IgD-negative memory B cell (primary cell): ENCODE measurements around the gene PCSK7. TPM values are rescaled to one million over a fixed set of nuclear protein-coding genes. Genes with fewer than 3 reads are reported as not detected.
"Not testable (repeated sequence)": the region's sequence is repeated elsewhere in the genome, so short reads cannot be mapped to it uniquely, and the experiment has no call there.

Experiments used
- H3K27ac Mint-ChIP-seq, 3 donors: one replicate each; pipeline ENCODE4 v1.8.0; 2020 to 2022; ENCODE audit warnings: mild to moderate bottlenecking in 3 of 3, mixed read lengths in 3 of 3, moderate library complexity in 1 of 3
- H3K27me3 Mint-ChIP-seq: one replicate; pipeline ENCODE4 v1.8.0; 2021; ENCODE audit warnings: mixed read lengths
- H3K36me3 Mint-ChIP-seq: one replicate; pipeline ENCODE4 v1.8.0; 2020; ENCODE audit warnings: mild to moderate bottlenecking, mixed read lengths
- H3K4me1 Mint-ChIP-seq, 3 donors: one replicate each; pipeline ENCODE4 v1.8.0; 2020 to 2022; ENCODE audit warnings: mixed read lengths in 3 of 3, mild to moderate bottlenecking in 1 of 3
- H3K4me3 Mint-ChIP-seq, 4 donors: one replicate each; pipeline ENCODE4 v1.8.0; 2020 to 2022; ENCODE audit warnings: mild to moderate bottlenecking in 4 of 4, mixed read lengths in 4 of 4, moderate library complexity in 3 of 4
- H3K9me3 Mint-ChIP-seq, 3 donors: one replicate each; pipeline ENCODE4 v1.8.0; 2020 to 2021; ENCODE audit warnings: mixed read lengths in 3 of 3, mild to moderate bottlenecking in 1 of 3
- polyA plus RNA-seq: library from polyadenylated mRNA; unstranded; fragments of 300-500 nt; fragmentation: Illumina TruSeq; gene quantifications from one replicate; pipeline ENCODE4 v1.2.3, GENCODE V29; 2021

PCSK7 gene
- polyA plus RNA-seq, 1 donor from 2014 or later = 68.1 TPM

- Mint-ChIP-seq H3K27ac (peak overlapping the region in 1 of 3 donors; percentile 41), H3K9me3 (no peaks in the 10 kb centered on the region), H3K27me3 (no peaks in the 10 kb centered on the region), H3K4me1 (peaks cover 0 to 6% (median 0%) of the 10 kb centered on the region in 3 donors), H3K4me3 (peak overlapping the region in 1 of 4 donors; percentile 41), H3K36me3 (peaks cover 4% of the 10 kb centered on the region)
Measured at GRCh38 chr11:117214404-117215110, 17.3 kb downstream of the PCSK7 start.

DNA sequence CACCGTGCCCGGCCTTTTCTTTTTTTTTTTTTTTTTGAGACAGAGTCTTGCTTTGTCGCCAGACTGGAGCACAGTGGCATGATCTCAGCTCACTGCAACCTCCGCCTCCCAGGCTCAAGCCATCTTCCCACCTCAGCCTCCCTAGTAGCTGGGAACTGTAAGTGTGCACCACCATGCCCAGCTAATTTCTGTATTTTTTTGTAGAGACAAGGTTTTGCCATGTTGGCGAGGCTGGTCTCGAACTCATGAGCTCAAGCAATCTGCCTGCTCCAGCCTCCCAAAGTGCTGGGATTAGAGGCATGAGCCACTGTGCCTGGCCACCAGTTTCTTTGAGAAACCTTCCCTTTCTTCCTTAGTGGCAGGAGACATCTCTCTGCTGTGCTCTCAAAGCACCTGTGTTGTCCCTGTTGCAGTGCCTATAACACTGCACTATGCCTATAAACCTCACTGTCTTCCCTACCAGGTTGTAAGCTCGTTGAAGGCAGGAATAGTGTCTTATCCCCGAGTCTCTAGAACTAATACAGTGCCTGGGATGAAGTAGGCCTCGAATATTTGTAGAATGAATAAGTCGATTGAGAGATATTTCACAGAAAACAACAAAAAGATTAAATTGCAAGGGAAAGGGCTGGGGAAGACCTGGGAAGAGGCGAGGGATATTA is 19.0 kb downstream of the PCSK7 start:
- Mint-ChIP-seq H3K9me3 (no peaks in the 10 kb centered on the region), H3K4me3 (no peak overlapping the region), H3K27me3 (no peaks in the 10 kb centered on the region), H3K27ac (peak overlapping the region in 2 of 3 donors; percentile 73 to 76), H3K4me1 (peaks cover 0 to 4% (median 0%) of the 10 kb centered on the region in 3 donors), H3K36me3 (peaks cover 4% of the 10 kb centered on the region)

DNA sequence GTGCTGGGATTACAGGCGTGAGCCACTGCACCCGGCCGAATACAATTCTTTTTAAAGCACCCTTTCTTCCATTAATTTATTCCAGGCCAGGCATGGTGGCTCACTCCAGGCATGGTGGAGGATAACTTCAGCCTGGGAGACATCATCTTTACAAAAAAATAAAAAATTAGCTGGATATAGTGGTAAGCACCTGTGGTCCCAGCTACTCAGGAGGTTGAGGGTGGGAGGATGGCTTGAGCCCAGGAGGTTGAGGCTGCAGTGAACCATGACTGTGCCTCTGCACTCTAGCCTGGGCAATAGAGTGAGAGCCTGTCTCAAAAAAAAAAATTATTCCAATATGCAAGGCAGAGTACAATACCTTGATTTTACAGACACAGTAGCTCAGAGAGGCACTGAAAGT is 21.3 kb downstream of the PCSK7 start:
- Mint-ChIP-seq H3K27ac (peak overlapping the region in 1 of 3 donors; percentile 47), H3K4me1 (peaks cover 0 to 4% (median 0%) of the 10 kb centered on the region in 3 donors), H3K36me3 (peaks cover 4% of the 10 kb centered on the region), H3K27me3 (no peaks in the 10 kb centered on the region), H3K9me3 (no peaks in the 10 kb centered on the region), H3K4me3 (no peak overlapping the region)

- H3K4me3 Mint-ChIP-seq, H3K27me3 Mint-ChIP-seq, H3K36me3 Mint-ChIP-seq, H3K9me3 Mint-ChIP-seq, H3K4me1 Mint-ChIP-seq: not testable (repeated sequence)
- peak overlapping the region in 2 of 3 donors; percentile 14 to 38 for H3K27ac Mint-ChIP-seq
Measured at GRCh38 chr11:117209351-117210125, 22.3 kb downstream of the PCSK7 start.

DNA sequence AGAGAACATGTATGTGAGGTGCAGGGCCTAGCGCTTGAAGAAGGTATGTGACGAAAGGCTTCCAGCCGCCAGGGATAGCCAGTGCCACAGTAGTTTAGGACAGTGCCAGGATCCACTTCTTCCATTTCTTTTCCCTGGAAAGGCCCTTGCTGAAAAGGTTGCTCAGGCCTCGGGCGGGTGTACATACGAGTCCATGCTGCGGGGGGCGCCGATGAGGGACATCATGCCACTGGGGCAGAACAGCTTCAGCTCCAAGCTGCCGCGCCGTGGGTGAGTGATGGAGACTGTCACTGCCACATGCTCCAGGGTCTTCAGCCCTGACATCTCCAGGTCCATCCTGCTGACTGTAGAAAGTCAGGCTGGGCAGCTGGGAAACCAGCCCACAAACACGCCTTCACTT is 23.2 kb downstream of the PCSK7 start:
- not testable (repeated sequence) for H3K4me1 Mint-ChIP-seq, H3K36me3 Mint-ChIP-seq, H3K27ac Mint-ChIP-seq

DNA sequence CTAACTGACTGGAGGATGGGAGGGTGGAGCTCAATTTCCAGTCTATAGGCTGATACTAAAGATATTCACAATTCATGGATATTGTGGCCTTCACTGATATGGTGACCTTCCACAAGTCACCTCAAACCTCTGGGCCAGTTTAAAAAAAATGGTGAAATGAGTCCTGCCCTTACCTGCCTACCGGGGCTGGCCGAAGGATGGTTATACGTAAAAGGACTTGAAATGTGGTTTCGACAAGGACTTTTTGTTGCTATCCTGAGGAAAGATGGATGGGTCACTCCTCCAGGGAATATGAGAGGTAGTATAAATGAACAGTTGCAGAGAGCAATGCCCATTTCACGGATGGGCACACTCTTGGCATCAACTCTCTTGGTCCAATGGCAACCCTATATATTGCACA is 24.4 kb downstream of the PCSK7 start:
- H3K36me3 Mint-ChIP-seq, H3K4me3 Mint-ChIP-seq, H3K27me3 Mint-ChIP-seq, H3K4me1 Mint-ChIP-seq, H3K27ac Mint-ChIP-seq, H3K9me3 Mint-ChIP-seq: not testable (repeated sequence)

More for the DNA sequence above, 23.2 kb downstream of the PCSK7 start:
- not testable (repeated sequence) for H3K4me3 Mint-ChIP-seq, H3K27me3 Mint-ChIP-seq, H3K9me3 Mint-ChIP-seq

- not testable (repeated sequence) for H3K27ac Mint-ChIP-seq, H3K27me3 Mint-ChIP-seq, H3K9me3 Mint-ChIP-seq, H3K36me3 Mint-ChIP-seq, H3K4me1 Mint-ChIP-seq, H3K4me3 Mint-ChIP-seq
Measured at GRCh38 chr11:117206859-117207258, 25.0 kb downstream of the PCSK7 start.

DNA sequence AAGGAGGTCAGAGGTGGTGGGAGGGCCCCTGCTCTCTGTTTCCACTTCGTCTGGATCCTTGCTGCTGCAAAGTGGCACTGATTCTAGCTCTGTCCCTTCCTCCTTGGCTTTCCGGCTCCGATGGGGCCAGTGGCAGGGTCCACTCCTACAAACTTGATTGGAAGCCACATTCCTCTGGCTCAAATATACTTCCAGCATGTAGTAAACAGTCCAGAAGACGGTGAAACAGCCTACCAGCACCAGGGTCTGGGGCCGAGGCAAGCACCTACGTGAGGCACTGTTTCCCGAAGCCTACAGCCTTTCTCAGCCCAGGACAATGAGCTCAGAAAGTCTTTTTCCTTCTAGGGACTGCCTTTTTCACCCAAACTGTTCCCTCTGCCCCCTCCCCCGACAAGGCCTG is 25.8 kb downstream of the PCSK7 start:
- not testable (repeated sequence) for H3K4me3 Mint-ChIP-seq, H3K36me3 Mint-ChIP-seq, H3K4me1 Mint-ChIP-seq, H3K27me3 Mint-ChIP-seq, H3K9me3 Mint-ChIP-seq
- peak overlapping the region in 1 of 3 donors; percentile 50 for H3K27ac Mint-ChIP-seq

DNA sequence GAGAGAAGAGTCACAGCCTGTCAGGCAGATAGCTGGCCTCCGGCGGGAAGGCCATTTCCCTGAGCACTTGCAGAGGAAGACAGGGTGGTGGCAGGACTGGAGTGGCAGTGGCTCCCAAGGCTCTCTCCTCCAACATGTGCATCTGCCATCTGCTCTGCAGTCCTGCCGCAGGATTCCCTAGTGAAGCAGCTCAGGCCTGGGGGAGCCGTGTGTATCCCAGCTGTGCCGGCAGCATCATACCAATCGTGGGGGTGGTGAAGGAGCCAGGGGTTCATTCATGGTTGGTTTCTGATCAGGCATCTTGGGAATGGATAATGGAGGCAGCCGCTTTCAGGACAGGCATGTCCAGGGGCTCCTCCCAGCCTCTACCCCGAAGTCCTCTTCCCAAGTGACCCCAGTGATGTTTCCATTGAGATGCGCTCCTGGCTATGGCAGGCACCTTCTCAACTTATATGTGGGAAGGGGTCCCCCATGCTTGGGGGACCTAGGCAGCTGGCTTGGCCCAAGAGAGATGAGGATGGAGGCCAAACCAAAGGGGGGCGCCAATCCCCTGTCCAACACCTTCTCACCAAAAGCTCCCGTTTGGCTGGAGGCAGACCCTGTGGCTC is 26.6 kb downstream of the PCSK7 start:
- Mint-ChIP-seq H3K4me1 (peaks cover 0 to 7% (median 4%) of the 10 kb centered on the region in 3 donors), H3K9me3 (no peaks in the 10 kb centered on the region), H3K27ac (peak overlapping the region in 2 of 3 donors; percentile 47 to 69), H3K27me3 (no peaks in the 10 kb centered on the region), H3K36me3 (no peaks in the 10 kb centered on the region), H3K4me3 (no peak overlapping the region)

GRCh38 chr11:117204283-117205080 is 27.4 kb downstream of the PCSK7 start:
- peak overlapping the region in 1 of 4 donors; percentile 57 for H3K4me3 Mint-ChIP-seq
- H3K27ac Mint-ChIP-seq = peak overlapping the region; percentile 47 to 69 (median 52)
- H3K4me1 Mint-ChIP-seq = peaks cover 0 to 7% (median 4%) of the 10 kb centered on the region in 3 donors

DNA sequence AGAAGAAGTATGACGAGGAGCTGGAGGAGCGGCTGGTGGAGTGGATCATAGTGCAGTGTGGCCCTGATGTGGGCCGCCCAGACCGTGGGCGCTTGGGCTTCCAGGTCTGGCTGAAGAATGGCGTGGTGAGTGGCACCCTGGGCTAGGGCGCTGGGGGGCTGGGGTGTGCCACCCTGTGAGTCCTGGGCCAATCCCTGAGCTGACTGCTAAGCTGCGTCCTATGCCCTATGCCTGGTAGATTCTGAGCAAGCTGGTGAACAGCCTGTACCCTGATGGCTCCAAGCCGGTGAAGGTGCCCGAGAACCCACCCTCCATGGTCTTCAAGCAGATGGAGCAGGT is 28.8 kb downstream of the PCSK7 start:
- Mint-ChIP-seq H3K27ac (peak overlapping the region in 2 of 3 donors; percentile 13 to 74), H3K9me3 (no peaks in the 10 kb centered on the region), H3K4me3 (no peak overlapping the region), H3K4me1 (peaks cover 4 to 10% (median 6%) of the 10 kb centered on the region in 3 donors), H3K36me3 (no peaks in the 10 kb centered on the region), H3K27me3 (no peaks in the 10 kb centered on the region)

More at GRCh38 chr11:117204283-117205080, 27.4 kb downstream of the PCSK7 start:
- Mint-ChIP-seq H3K36me3 (no peaks in the 10 kb centered on the region), H3K27me3 (no peaks in the 10 kb centered on the region), H3K9me3 (no peaks in the 10 kb centered on the region)

- H3K27ac Mint-ChIP-seq = peak overlapping the region; percentile 46 to 76 (median 74)
- H3K27me3 Mint-ChIP-seq = no peaks in the 10 kb centered on the region
- no peaks in the 10 kb centered on the region for H3K9me3 Mint-ChIP-seq
- H3K4me3 Mint-ChIP-seq = no peak overlapping the region
- no peaks in the 10 kb centered on the region for H3K36me3 Mint-ChIP-seq
- peaks cover 6 to 11% (median 10%) of the 10 kb centered on the region in 3 donors for H3K4me1 Mint-ChIP-seq
Measured at GRCh38 chr11:117202386-117203068, 29.3 kb downstream of the PCSK7 start.

DNA sequence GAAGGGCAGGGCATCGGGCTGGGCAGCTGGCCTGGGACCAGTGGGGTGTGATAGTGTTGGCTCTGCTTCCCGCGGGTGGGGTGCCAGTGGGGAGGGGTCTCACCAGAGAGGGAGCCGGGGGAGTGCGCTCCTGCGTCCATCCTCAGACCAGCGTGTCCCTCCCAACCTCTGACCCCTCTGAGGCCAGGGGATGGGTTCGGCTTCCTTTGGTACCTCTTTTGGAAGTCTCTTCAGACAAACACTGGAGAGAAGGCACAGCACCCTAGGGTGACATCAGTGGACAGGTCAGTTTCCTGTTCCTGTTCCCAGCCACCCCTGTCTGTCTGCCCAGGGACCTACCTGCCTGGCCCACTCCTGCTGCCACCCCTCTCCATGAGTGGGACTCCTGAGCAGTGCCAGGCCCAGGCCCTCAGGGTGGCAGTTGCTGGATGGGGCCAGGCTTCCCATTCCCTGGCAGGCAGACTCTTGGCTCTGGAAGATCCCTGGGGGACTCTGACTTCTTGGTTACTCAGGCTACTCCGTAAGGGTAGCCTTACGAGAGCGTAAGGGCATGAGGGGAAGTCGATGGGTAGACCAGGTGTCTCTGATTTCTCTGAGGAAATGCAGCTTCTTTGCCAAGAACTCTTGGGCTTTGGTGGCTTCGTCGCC is 30.1 kb downstream of the PCSK7 start:
- Mint-ChIP-seq H3K36me3 (no peaks in the 10 kb centered on the region), H3K9me3 (no peaks in the 10 kb centered on the region), H3K27ac (peak overlapping the region; percentile 46 to 76 (median 74))

More for the DNA sequence above, 30.1 kb downstream of the PCSK7 start:
- no peak overlapping the region for H3K4me3 Mint-ChIP-seq
- peaks cover 8 to 15% (median 10%) of the 10 kb centered on the region in 3 donors for H3K4me1 Mint-ChIP-seq
- no peaks in the 10 kb centered on the region for H3K27me3 Mint-ChIP-seq
